ENCODE results near the gene PARD6A.

The PARD6A gene

DNA sequence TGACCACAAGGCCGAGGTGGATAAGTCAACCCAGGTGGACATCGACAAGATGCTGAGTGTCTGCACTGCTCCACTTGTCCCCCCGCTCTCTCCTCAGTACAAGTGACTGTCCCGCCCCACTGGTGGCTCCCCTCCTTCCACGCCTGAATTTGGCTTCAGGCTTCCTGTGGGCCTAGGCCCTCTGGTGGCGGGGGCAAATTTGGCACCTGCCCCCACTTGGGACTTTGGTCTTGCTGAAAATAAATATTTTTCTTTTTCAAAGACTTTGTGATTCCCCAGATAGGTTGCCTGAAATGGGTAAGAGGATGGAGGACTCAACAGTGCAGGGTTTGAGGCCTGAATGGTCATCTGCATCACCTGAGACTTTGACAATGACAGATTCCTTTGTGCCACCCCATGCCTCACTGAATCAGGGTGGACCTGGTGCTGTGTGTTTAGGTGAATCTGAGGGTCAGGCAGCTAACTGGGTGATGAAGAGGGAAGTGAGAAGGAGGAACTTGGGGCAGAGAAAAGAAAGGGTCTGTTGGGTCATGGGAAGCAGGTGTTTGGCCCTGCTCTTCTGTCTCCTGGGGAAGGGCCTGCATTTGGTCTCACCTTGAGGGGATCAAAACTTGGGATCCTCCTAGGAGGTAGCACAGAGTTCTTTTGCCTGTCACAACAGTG, 7.9 kb downstream of the PARD6A start:
- no peak for TF ChIP-seq ZBTB7A (IDR thresholded peaks at IDR 0.05; ENCODE audit: low read depth)
- TF ChIP-seq RAD21 (IDR thresholded peaks at IDR 0.05; ENCODE audit: low read depth), result no peak
- TF ChIP-seq TEAD4 (IDR thresholded peaks at IDR 0.05), result no peak
- TF ChIP-seq CEBPB (IDR thresholded peaks at IDR 0.05), result no peak
- no peak for TF ChIP-seq TCF12 (IDR thresholded peaks at IDR 0.05; ENCODE audit: low read depth)
- TF ChIP-seq CREB1 (IDR thresholded peaks at IDR 0.05; ENCODE audit: low read depth), result no peak
- no peak for TF ChIP-seq YY1 (IDR thresholded peaks at IDR 0.05; ENCODE audit: low read depth)
- TF ChIP-seq MAX (IDR thresholded peaks at IDR 0.05), result no peak
- no peak for TF ChIP-seq NFIC (IDR thresholded peaks at IDR 0.05)
- no peak for TF ChIP-seq FOXM1 (IDR thresholded peaks at IDR 0.05; ENCODE audit: borderline replicate concordance, low read depth)
- no peak for TF ChIP-seq TAF1 (IDR thresholded peaks at IDR 0.05; ENCODE audit: low read depth)
- no peak for TF ChIP-seq REST (IDR thresholded peaks at IDR 0.05; ENCODE audit: low read depth)
- TF ChIP-seq EP300 (IDR thresholded peaks at IDR 0.05; ENCODE audit: borderline replicate concordance), result no peak
- TF ChIP-seq EGR1 (IDR thresholded peaks at IDR 0.05), result no peak
- no peak for TF ChIP-seq USF1 (IDR thresholded peaks at IDR 0.05)

- no peak for TF ChIP-seq ZBTB7A (IDR thresholded peaks at IDR 0.05; ENCODE audit: low read depth)
- TF ChIP-seq TAF1 (IDR thresholded peaks at IDR 0.05; ENCODE audit: low read depth), result no peak
- TF ChIP-seq NFIC (IDR thresholded peaks at IDR 0.05), result no peak
- no peak for TF ChIP-seq FOXM1 (IDR thresholded peaks at IDR 0.05; ENCODE audit: borderline replicate concordance, low read depth)
- no peak for TF ChIP-seq MAX (IDR thresholded peaks at IDR 0.05)
- no peak for TF ChIP-seq YY1 (IDR thresholded peaks at IDR 0.05; ENCODE audit: low read depth)
- no peak for TF ChIP-seq TCF12 (IDR thresholded peaks at IDR 0.05; ENCODE audit: low read depth)
- no peak for TF ChIP-seq EP300 (IDR thresholded peaks at IDR 0.05; ENCODE audit: borderline replicate concordance)
- no peak for TF ChIP-seq CEBPB (IDR thresholded peaks at IDR 0.05)
- no peak for TF ChIP-seq TEAD4 (IDR thresholded peaks at IDR 0.05)
- no peak for TF ChIP-seq CREB1 (IDR thresholded peaks at IDR 0.05; ENCODE audit: low read depth)
- no peak for TF ChIP-seq USF1 (IDR thresholded peaks at IDR 0.05)
- TF ChIP-seq EGR1 (IDR thresholded peaks at IDR 0.05), result no peak
- TF ChIP-seq RAD21 (IDR thresholded peaks at IDR 0.05; ENCODE audit: low read depth), result no peak
- TF ChIP-seq REST (IDR thresholded peaks at IDR 0.05; ENCODE audit: low read depth), result no peak
Measured at GRCh38 chr16:67669499-67670101, 8.8 kb downstream of the PARD6A start.

GRCh38 chr16:67672306-67672705, 11.5 kb downstream of the PARD6A start:
- TF ChIP-seq CREB1 (IDR thresholded peaks at IDR 0.05; ENCODE audit: low read depth) (no peak), TEAD4 (IDR thresholded peaks at IDR 0.05) (no peak), REST (IDR thresholded peaks at IDR 0.05; ENCODE audit: low read depth) (no peak), TCF12 (IDR thresholded peaks at IDR 0.05; ENCODE audit: low read depth) (no peak), EP300 (IDR thresholded peaks at IDR 0.05; ENCODE audit: borderline replicate concordance) (no peak), CEBPB (IDR thresholded peaks at IDR 0.05) (no peak), NFIC (IDR thresholded peaks at IDR 0.05) (no peak), USF1 (IDR thresholded peaks at IDR 0.05) (no peak), EGR1 (IDR thresholded peaks at IDR 0.05) (no peak), YY1 (IDR thresholded peaks at IDR 0.05; ENCODE audit: low read depth) (no peak), RAD21 (IDR thresholded peaks at IDR 0.05; ENCODE audit: low read depth) (no peak)
